ENCODE data around the gene LPCAT2. TPM values are rescaled to one million over a fixed set of nuclear protein-coding genes. Genes with fewer than 3 reads are reported as not detected.

Gene LPCAT2
- 5.0 and 6.1 TPM in 2 replicates for total RNA-seq (2014; rRNA removed; shearing (Covaris generic))

DNA sequence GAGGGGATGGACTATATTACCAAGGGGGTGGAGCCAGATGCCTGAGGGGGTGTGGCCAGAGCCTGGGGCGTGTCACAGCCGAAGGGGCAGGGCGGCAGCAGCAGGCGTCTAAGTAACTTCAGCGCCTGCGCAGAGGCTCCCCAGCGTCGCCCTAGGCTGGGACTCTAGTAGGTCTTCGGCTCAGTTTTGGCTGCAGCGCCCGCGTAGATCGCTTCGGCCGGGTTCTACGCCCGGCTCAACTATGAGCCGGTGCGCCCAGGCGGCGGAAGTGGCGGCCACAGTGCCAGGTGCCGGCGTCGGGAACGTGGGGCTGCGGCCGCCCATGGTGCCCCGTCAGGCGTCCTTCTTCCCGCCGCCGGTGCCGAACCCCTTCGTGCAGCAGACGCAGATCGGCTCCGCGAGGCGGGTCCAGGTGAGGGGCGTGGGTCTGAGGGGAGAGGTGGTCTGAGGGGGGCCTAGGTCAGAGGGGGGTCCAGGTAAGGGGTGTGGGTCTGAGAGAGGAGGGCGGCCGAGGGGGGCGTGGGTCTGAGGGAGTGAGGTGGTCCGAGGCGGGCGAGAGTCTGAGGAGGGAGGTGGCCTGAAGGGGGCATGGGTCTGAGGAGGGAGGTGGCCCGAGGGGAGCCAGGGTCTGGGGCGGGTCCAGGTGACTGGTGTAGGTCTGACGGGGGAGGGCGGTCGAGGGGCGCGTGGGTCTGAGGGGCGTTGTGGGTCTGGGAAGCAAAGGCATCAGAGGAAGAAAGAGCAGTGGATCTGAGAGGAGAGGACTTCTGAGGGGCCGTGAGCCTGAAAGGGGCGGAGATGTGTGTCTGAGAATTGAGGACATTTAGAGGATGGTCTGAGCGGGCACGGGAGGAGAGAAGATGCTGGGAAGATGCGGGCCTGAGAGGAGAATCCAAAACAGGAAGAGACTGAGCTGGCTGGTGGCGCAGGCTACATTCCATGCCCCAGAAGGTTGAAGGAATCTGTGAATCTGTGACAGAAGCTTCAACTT, at the start of gene LPCAT2:
Gene LPCAT2, plus strand, starts transcription at position 132 of the 991 bp plus-strand sequence. Its CDS starts 110 bp downstream, at position 242.
- H3K36me3 ChIP-seq (replicated peaks; ENCODE audit: control insufficient read depth, insufficient read depth, low read length), result no peaks in the 10 kb centered on the region
- peak within 1 kb of the TSS; percentile 62 for H3K4me3 ChIP-seq (ENCODE audit: insufficient read depth, low read depth, low read length)
- no peaks in the 10 kb centered on the region; the same call in 1 of the 2 replicates for H3K27me3 ChIP-seq (ENCODE audit: control insufficient read depth, insufficient read depth, low read length)
- peak; percentile 96 for DNase-seq

GRCh38 chr16:55462241-55462640, 46.6 kb upstream of the LPCAT2 start:
- no peak for DNase-seq

GRCh38 chr16:55464375-55464774, 44.5 kb upstream of the LPCAT2 start:
- Histone ChIP-seq H3K36me3 (replicated peaks; ENCODE audit: control insufficient read depth, insufficient read depth, low read length) (no peaks in the 10 kb centered on the region), H3K4me3 (ENCODE audit: insufficient read depth, low read depth, low read length) (no peak overlapping the region), H3K27me3 (ENCODE audit: control insufficient read depth, insufficient read depth, low read length) (0 out of 2 replicates have a peak, but pooled peaks cover 3% of the 10 kb centered on the region)
- DNase-seq, result no peak

More at GRCh38 chr16:55462241-55462640, 46.6 kb upstream of the LPCAT2 start:
- Histone ChIP-seq H3K27me3 (ENCODE audit: control insufficient read depth, insufficient read depth, low read length) (no peaks in the 10 kb centered on the region), H3K36me3 (replicated peaks; ENCODE audit: control insufficient read depth, insufficient read depth, low read length) (no peaks in the 10 kb centered on the region), H3K4me3 (ENCODE audit: insufficient read depth, low read depth, low read length) (no peak overlapping the region)

GRCh38 chr16:55465077-55465896, 43.6 kb upstream of the LPCAT2 start:
- Histone ChIP-seq H3K27me3 (ENCODE audit: control insufficient read depth, insufficient read depth, low read length) (0 out of 2 replicates have a peak, but pooled peaks cover 3% of the 10 kb centered on the region), H3K4me3 (ENCODE audit: insufficient read depth, low read depth, low read length) (no peak overlapping the region), H3K36me3 (replicated peaks; ENCODE audit: control insufficient read depth, insufficient read depth, low read length) (no peaks in the 10 kb centered on the region)
- peak; percentile 85 for DNase-seq

DNA sequence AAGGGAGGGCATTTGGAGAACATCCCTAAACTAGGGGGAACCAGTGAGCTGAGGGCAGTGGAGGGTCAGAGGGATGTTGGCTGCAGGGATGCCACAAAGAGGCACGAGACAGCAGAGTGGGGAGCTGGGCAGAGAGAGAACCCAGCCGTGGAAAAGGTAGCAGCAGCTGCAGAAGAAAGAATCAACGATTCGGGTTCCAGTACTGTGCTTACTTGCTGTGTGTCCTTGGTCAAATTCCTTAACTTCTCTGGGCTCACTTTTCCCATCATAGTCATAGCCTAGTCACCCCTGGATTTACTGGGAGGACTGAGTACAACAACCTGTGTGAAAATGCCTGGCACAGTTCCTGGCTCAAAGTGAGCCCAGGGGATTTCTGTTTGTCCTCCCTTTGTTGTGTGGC, 42.7 kb upstream of the LPCAT2 start:
- Histone ChIP-seq H3K27me3 (ENCODE audit: control insufficient read depth, insufficient read depth, low read length) (0 out of 2 replicates have a peak, but pooled peaks cover 3% of the 10 kb centered on the region), H3K36me3 (replicated peaks; ENCODE audit: control insufficient read depth, insufficient read depth, low read length) (no peaks in the 10 kb centered on the region), H3K4me3 (ENCODE audit: insufficient read depth, low read depth, low read length) (no peak overlapping the region)
- no peak for DNase-seq

GRCh38 chr16:55467898-55468297, 41.0 kb upstream of the LPCAT2 start:
- H3K27me3 ChIP-seq (ENCODE audit: control insufficient read depth, insufficient read depth, low read length), result 0 out of 2 replicates have a peak, but pooled peaks cover 3% of the 10 kb centered on the region
- no peak for DNase-seq
- H3K36me3 ChIP-seq (replicated peaks; ENCODE audit: control insufficient read depth, insufficient read depth, low read length), result no peaks in the 10 kb centered on the region
- no peak overlapping the region for H3K4me3 ChIP-seq (ENCODE audit: insufficient read depth, low read depth, low read length)

DNA sequence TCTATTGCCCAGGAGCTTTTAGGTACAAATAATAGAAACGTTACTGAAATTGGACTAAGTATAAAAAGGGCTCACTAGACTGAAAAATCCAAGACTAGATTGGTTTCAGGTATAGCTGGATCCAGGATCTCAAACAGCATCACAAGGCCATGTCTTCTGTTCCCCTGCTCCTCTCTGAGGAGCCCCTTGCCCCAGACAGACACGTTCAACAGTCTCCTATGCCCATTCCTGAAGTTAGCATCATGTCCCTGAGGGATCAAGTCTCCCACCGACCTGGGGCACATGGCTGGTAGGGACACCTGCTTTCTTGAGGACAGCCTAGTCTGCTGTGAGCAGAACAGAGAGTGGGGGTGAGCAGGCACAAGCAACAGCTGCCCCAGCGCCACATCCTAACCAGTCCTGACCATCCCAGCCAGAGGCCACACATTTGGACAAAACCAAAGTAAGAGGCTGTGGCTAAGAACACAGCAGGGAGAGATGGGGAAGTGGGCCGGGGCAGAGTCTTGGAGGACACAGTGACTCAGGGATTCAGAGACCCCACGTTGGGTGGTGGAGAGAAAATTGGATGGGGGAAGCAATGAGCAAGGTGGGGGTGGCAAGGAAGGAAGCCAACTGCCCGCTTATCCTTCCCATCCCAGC, 40.4 kb upstream of the LPCAT2 start:
- H3K27me3 ChIP-seq (ENCODE audit: control insufficient read depth, insufficient read depth, low read length), result 0 out of 2 replicates have a peak, but pooled peaks cover 3% of the 10 kb centered on the region
- no peak overlapping the region for H3K4me3 ChIP-seq (ENCODE audit: insufficient read depth, low read depth, low read length)
- no peak for DNase-seq
- H3K36me3 ChIP-seq (replicated peaks; ENCODE audit: control insufficient read depth, insufficient read depth, low read length), result no peaks in the 10 kb centered on the region

DNA sequence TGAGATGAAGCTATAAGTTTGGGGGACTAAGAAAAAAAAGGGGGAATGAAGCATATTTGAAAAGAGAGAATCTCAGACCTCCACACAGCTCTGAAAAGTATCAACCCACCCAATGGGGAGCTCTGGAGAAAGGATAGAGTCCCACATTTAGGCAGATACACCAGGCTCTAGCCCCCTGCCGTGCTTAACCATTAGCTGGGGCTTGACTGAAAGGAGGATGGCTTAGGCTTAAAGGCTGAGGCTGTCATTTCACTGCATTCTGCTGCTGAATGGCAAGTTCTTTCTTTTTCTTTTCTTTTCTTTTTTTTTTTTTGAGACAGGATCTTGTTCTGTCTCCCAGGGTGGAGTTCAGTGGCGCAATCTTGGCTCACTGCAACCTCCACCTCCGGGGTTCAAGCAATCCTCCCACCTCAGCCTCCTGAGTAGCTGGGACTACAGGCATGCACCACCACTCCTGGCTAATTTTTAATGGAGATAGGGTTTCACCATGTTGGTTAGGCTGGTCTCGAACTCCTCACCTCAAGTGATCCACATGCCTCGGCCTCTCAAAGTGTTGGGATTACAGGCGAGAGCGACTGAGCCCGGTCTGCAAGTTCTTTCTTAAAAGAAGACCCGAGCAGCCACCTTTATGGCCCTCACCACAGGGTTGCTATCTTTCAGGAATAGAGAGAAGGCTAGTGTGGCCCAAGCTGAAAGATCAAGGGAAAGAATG, 38.9 kb upstream of the LPCAT2 start:
- H3K27me3 ChIP-seq (ENCODE audit: control insufficient read depth, insufficient read depth, low read length), result 0 out of 2 replicates have a peak, but pooled peaks cover 3% of the 10 kb centered on the region
- no peak for DNase-seq
- no peaks in the 10 kb centered on the region for H3K36me3 ChIP-seq (replicated peaks; ENCODE audit: control insufficient read depth, insufficient read depth, low read length)
- H3K4me3 ChIP-seq (ENCODE audit: insufficient read depth, low read depth, low read length), result no peak overlapping the region

DNA sequence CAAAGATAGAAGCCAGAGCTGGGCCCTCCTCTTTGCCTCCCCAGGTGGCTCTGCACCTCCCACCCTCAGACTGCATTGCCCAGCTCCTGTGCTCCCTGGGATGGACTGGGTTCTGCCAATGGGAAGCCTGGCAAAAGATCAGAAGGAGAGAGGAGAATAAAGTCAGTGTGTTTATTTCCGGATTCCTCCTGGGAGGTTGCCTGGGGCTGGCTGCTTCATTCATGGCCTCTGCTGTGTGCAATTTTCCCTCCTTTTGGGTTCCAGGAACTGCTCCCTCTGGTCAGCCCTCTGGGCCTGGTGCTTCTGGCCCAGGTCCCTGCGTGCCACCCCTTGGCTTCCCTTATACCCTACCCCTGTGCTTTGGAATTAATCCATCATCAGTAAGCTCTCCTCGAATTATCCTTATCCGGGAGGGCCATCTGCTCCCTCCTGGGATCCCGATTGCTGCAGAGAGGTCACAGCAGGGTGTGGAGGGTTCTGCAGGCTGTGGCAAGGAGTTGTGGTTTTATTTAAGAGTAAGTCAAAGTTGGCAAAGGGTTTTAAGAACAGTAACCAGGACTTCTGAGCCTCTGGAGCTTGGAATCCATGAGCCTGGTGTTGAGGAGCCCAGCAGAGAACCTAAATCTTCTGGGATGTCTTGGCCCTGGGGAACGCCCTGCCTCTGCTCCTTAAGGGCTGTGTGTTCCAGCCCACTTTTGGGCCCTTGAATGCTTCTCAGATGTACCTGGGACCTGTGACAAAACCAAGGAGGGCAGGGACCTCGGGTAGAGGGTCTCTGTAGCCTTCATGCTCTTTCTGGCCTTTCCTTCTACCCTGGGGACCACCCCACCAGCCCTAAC, 38.1 kb upstream of the LPCAT2 start:
- H3K4me3 ChIP-seq (ENCODE audit: insufficient read depth, low read depth, low read length), result no peak overlapping the region
- H3K27me3 ChIP-seq (ENCODE audit: control insufficient read depth, insufficient read depth, low read length), result peaks cover 5% of the 10 kb centered on the region; the same call in 1 of the 2 replicates
- no peaks in the 10 kb centered on the region for H3K36me3 ChIP-seq (replicated peaks; ENCODE audit: control insufficient read depth, insufficient read depth, low read length)
- no peak for DNase-seq

GRCh38 chr16:55471448-55472097, 37.3 kb upstream of the LPCAT2 start:
- H3K4me3 ChIP-seq (ENCODE audit: insufficient read depth, low read depth, low read length), result no peak overlapping the region
- DNase-seq, result no peak
- no peaks in the 10 kb centered on the region for H3K36me3 ChIP-seq (replicated peaks; ENCODE audit: control insufficient read depth, insufficient read depth, low read length)
- H3K27me3 ChIP-seq (ENCODE audit: control insufficient read depth, insufficient read depth, low read length), result peaks cover 10% of the 10 kb centered on the region; the same call in 1 of the 2 replicates

- Histone ChIP-seq H3K4me3 (ENCODE audit: insufficient read depth, low read depth, low read length) (no peak overlapping the region), H3K27me3 (ENCODE audit: control insufficient read depth, insufficient read depth, low read length) (peaks cover 26% of the 10 kb centered on the region), H3K36me3 (replicated peaks; ENCODE audit: control insufficient read depth, insufficient read depth, low read length) (no peaks in the 10 kb centered on the region)
- DNase-seq, result no peak
Observed at GRCh38 chr16:55473587-55473986, 35.3 kb upstream of the LPCAT2 start.

- no peak overlapping the region for H3K4me3 ChIP-seq (ENCODE audit: insufficient read depth, low read depth, low read length)
- DNase-seq, result no peak
- H3K36me3 ChIP-seq (replicated peaks; ENCODE audit: control insufficient read depth, insufficient read depth, low read length), result no peaks in the 10 kb centered on the region
- peaks cover 29% of the 10 kb centered on the region for H3K27me3 ChIP-seq (ENCODE audit: control insufficient read depth, insufficient read depth, low read length)
Observed at GRCh38 chr16:55474821-55475220, 34.1 kb upstream of the LPCAT2 start.
